Measurements from ENCODE around the gene JADE3.
"Not testable (repeated sequence)": the region's sequence is repeated elsewhere in the genome, so short reads cannot be mapped to it uniquely, and the experiment has no call there.

Gene JADE3

GRCh38 chrX:46938589-46938988 is 26.4 kb downstream of the JADE3 start:
- DNase-seq, result no peak

GRCh38 chrX:46941341-46941740 is 29.1 kb downstream of the JADE3 start:
- no peak for DNase-seq

- DNase-seq, result no peak
Observed at GRCh38 chrX:46953137-46953527, 40.9 kb downstream of the JADE3 start.

GRCh38 chrX:46953597-46953996 is 41.4 kb downstream of the JADE3 start:
- DNase-seq, result no peak

- no peak for DNase-seq
Observed at GRCh38 chrX:46954716-46955115, 42.5 kb downstream of the JADE3 start.

- not testable (repeated sequence) for DNase-seq
Observed at GRCh38 chrX:46956589-46956988, 44.4 kb downstream of the JADE3 start.

- no peak for DNase-seq
Observed at GRCh38 chrX:46957297-46957696, 45.1 kb downstream of the JADE3 start.

- DNase-seq, result no peak
Observed at GRCh38 chrX:46959101-46959500, 46.9 kb downstream of the JADE3 start.

- DNase-seq, result no peak
Observed at GRCh38 chrX:46959985-46960700, 47.9 kb downstream of the JADE3 start.

- no peak for DNase-seq
Observed at GRCh38 chrX:46961097-46961496, 48.9 kb downstream of the JADE3 start.

- DNase-seq, result no peak
Observed at GRCh38 chrX:46961574-46962283, 49.5 kb downstream of the JADE3 start.

- DNase-seq, result no peak
Observed at GRCh38 chrX:46965125-46965758, 53.0 kb downstream of the JADE3 start.

GRCh38 chrX:46967547-46967946 is 55.3 kb downstream of the JADE3 start:
- no peak for DNase-seq

- DNase-seq, result not testable (repeated sequence)
Observed at GRCh38 chrX:46977046-46977445, 64.8 kb downstream of the JADE3 start.

GRCh38 chrX:46978341-46979291 is 66.4 kb downstream of the JADE3 start:
- peak; percentile 44 for DNase-seq

- no peak for DNase-seq
Observed at GRCh38 chrX:46984705-46985104, 72.5 kb downstream of the JADE3 start.

- no peak for DNase-seq
Observed at GRCh38 chrX:46989548-46989947, 77.3 kb downstream of the JADE3 start.

- DNase-seq, result no peak
Observed at GRCh38 chrX:46991664-46992063, 79.4 kb downstream of the JADE3 start.

- no peak for DNase-seq
Observed at GRCh38 chrX:46992070-46992469, 79.8 kb downstream of the JADE3 start.

- DNase-seq, result no peak
Observed at GRCh38 chrX:46994096-46994495, 81.9 kb downstream of the JADE3 start.

- no peak for DNase-seq
Observed at GRCh38 chrX:47012131-47012530, 99.9 kb downstream of the JADE3 start.

- no peak for DNase-seq
Observed at GRCh38 chrX:47026198-47026597, 114.0 kb downstream of the JADE3 start.

GRCh38 chrX:47030339-47030738 is 118.1 kb downstream of the JADE3 start:
- no peak for DNase-seq

Data from femur (tissue), 1 donor.